HS-5 (cell line): ENCODE data around the gene BAG3.
"Not testable (repeated sequence)": the region's sequence is repeated elsewhere in the genome, so short reads cannot be mapped to it uniquely, and the experiment has no call there.

Experiments
- DNase-seq: peaks from one replicate; pipeline ENCODE4 v3.0.0-alpha.2; 2012; ENCODE audit warnings: low read depth

The BAG3 gene

GRCh38 chr10:119694608-119695007 is 43.4 kb downstream of the BAG3 start:
- DNase-seq: no peak

GRCh38 chr10:119700321-119700954 is 49.3 kb downstream of the BAG3 start:
- no peak for DNase-seq

GRCh38 chr10:119701861-119702260 is 50.7 kb downstream of the BAG3 start:
- DNase-seq: no peak

GRCh38 chr10:119702583-119702982 is 51.4 kb downstream of the BAG3 start:
- DNase-seq: no peak

GRCh38 chr10:119703903-119704508 is 52.8 kb downstream of the BAG3 start:
- no peak for DNase-seq

GRCh38 chr10:119705434-119705831 is 54.3 kb downstream of the BAG3 start:
- DNase-seq: no peak

- no peak for DNase-seq
Observed at GRCh38 chr10:119706521-119707278, 55.5 kb downstream of the BAG3 start.

- not testable (repeated sequence) for DNase-seq
Observed at GRCh38 chr10:119707331-119707730, 56.2 kb downstream of the BAG3 start.

- not testable (repeated sequence) for DNase-seq
Observed at GRCh38 chr10:119710935-119711334, 59.8 kb downstream of the BAG3 start.

- DNase-seq: no peak
Observed at GRCh38 chr10:119713744-119714483, 62.7 kb downstream of the BAG3 start.

GRCh38 chr10:119714484-119714816 is 63.3 kb downstream of the BAG3 start:
- DNase-seq: no peak

- DNase-seq: no peak
Observed at GRCh38 chr10:119715628-119716505, 64.7 kb downstream of the BAG3 start.

GRCh38 chr10:119723161-119723560 is 72.0 kb downstream of the BAG3 start:
- DNase-seq: no peak

GRCh38 chr10:119723624-119724023 is 72.4 kb downstream of the BAG3 start:
- no peak for DNase-seq

GRCh38 chr10:119724593-119725516 is 73.7 kb downstream of the BAG3 start:
- no peak for DNase-seq

- DNase-seq: no peak
Observed at GRCh38 chr10:119725517-119725827, 74.3 kb downstream of the BAG3 start.

GRCh38 chr10:119725828-119726675 is 74.9 kb downstream of the BAG3 start, which contains the start of gene INPP5F:
Gene INPP5F, plus strand, starts transcription at chr10:119726050. Its CDS starts 213 bp downstream, at chr10:119726263.
- peak; percentile 91 for DNase-seq

- no peak for DNase-seq
Observed at GRCh38 chr10:119726676-119727261, 75.6 kb downstream of the BAG3 start.
